ENCODE data around the gene ARHGAP1.

Gene ARHGAP1

GRCh38 chr11:46628961-46629360 is 71.5 kb downstream of the ARHGAP1 start:
- no peak overlapping the region for H3K4me3 ChIP-seq (ENCODE audit: low read length)
- no peak overlapping the region for H3K27ac ChIP-seq (ENCODE audit: low read length)
- no peak overlapping the region for H3K9ac ChIP-seq (ENCODE audit: low read length)
- H3K4me1 ChIP-seq (ENCODE audit: control insufficient read depth, low read depth, low read length): no peaks in the 10 kb centered on the region
- H3K27me3 ChIP-seq (ENCODE audit: control insufficient read depth, insufficient read depth, low read length): no peaks in the 10 kb centered on the region
- no peaks in the 10 kb centered on the region for H3K9me3 ChIP-seq (ENCODE audit: control insufficient read depth, low read depth, low read length)
- peaks cover 23% of the 10 kb centered on the region for H3K36me3 ChIP-seq (ENCODE audit: control insufficient read depth, low read depth, low read length)
